Muscle layer of duodenum (tissue), 2 donors: ENCODE measurements around the gene PPP3R1.

ENCODE experiments used
- H3K27ac ChIP-seq: one replicate; pipeline ENCODE4 v1.7.0; 2013; ENCODE audit warnings: mild to moderate bottlenecking, low read length
- H3K27me3 ChIP-seq: one replicate; pipeline ENCODE4 v1.7.0; 2013; ENCODE audit warnings: low read depth, mild to moderate bottlenecking, control low read depth, low read length
- H3K36me3 ChIP-seq, 2 donors: one replicate each; pipeline ENCODE4 v1.7.0; 2013; ENCODE audit warnings: low read length in 2 of 2, control low read depth in 1 of 2, mild to moderate bottlenecking in 1 of 2; ENCODE audit not compliant: insufficient read depth in 2 of 2, control insufficient read depth in 1 of 2
- H3K4me1 ChIP-seq, 2 donors: one replicate each; pipeline ENCODE4 v1.7.0; 2013; ENCODE audit warnings: low read length in 2 of 2, mild to moderate bottlenecking in 2 of 2, control low read depth in 1 of 2, moderate library complexity in 1 of 2; ENCODE audit not compliant: insufficient read depth in 2 of 2, control insufficient read depth in 1 of 2
- H3K4me3 ChIP-seq, 2 donors: one replicate each; pipeline ENCODE4 v1.7.0; 2013; ENCODE audit warnings: low read length in 2 of 2, low read depth in 1 of 2, mild to moderate bottlenecking in 1 of 2
- H3K9me3 ChIP-seq, 2 donors: one replicate each; pipeline ENCODE4 v1.7.0; 2013; ENCODE audit warnings: low read length in 2 of 2, control low read depth in 1 of 2, mild to moderate bottlenecking in 1 of 2; ENCODE audit not compliant: control insufficient read depth in 1 of 2
- donor health status: healthy.

Gene PPP3R1

GRCh38 chr2:68134120-68134519 is 118.2 kb downstream of the PPP3R1 start:
- Histone ChIP-seq H3K27ac (no peak overlapping the region), H3K4me3 (no peak overlapping the region), H3K4me1 (no peaks in the 10 kb centered on the region), H3K27me3 (no peaks in the 10 kb centered on the region), H3K9me3 (no peaks in the 10 kb centered on the region), H3K36me3 (peaks cover 0 to 28% of the 10 kb centered on the region in 2 donors)
